Measurements from ENCODE around the gene PLXND1. TPM values are rescaled to one million over a fixed set of nuclear protein-coding genes. Genes with fewer than 3 reads are reported as not detected.

Gene PLXND1
- total and polyA plus RNA-seq, 2 donors (not counting 1 experiment from before 2014, with no cell fraction given), result 89.6 to 109 TPM

DNA sequence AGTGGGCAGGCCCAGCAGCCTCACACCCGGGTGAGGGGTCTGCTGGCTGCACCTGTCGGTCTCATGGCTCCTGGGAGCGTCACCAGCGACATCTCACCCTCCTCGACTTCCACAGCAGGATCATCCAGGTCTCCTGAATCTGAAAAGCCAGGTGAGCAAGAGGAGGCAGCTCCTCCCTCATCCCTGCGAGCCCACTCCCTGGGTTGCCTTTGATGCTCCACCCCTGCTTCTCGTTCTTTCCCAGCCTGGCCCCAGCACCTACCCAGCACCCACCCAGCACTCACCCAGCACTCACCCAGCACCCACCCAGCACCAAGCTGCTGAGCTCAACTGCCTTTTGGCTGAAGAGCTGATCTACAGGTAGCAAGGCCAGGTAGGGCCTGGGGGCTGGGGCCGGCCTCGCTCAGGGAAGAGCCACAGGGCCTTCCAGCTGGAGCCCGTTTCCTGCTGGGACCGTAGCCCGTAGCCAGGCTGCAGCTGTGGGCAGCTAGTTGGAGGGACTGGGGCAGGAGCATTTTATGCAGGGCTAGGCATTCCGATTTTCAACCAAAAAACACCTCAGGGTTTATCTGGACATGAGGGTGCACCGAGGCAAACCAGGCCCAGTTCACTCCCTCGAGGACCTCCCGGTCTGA, 63.2 kb downstream of the PLXND1 start, which contains the start of gene H1-8:
Gene H1-8, plus strand, starts transcription at position 20 of the 635 bp plus-strand sequence. Its CDS starts 44 bp downstream, at position 64.
- Histone ChIP-seq H3K79me2 (ENCODE audit: control insufficient read depth, insufficient read depth, low read length) (no peaks in the 10 kb centered on the region), H3K4me1 (ENCODE audit: control insufficient read depth, extremely low read depth, insufficient read depth, low read length) (no peaks in the 10 kb centered on the region), H3K4me2 (ENCODE audit: extremely low read depth, insufficient read depth, low read length) (no peak within 1 kb of the TSS), H2AFZ (ENCODE audit: low read length) (no peak within 1 kb of the TSS), H3K9me3 (ENCODE audit: control insufficient read depth, insufficient read depth, low read depth, low read length) (no peaks in the 10 kb centered on the region), H3K36me3 (ENCODE audit: control insufficient read depth, insufficient read depth, low read length) (no peaks in the 10 kb centered on the region), H3K27ac (ENCODE audit: insufficient read depth, low read length) (no peak within 1 kb of the TSS), H3K9ac (ENCODE audit: insufficient read depth, low read length) (no peak within 1 kb of the TSS), H3K4me3 (replicated peaks in 1 of 4; ENCODE audit: control extremely low read depth in 1 of 4, insufficient read depth in 1 of 4, low read depth in 3 of 4, low read length in 4 of 4) (no peak within 1 kb of the TSS), H4K20me1 (ENCODE audit: control insufficient read depth, extremely low read depth, insufficient read depth, low read length) (no peaks in the 10 kb centered on the region), H3K27me3 (ENCODE audit: control insufficient read depth, insufficient read depth, low read length) (no peaks in the 10 kb centered on the region)
- DNase-seq (ENCODE audit: low read depth in 2 of 2), result no peak
- TF ChIP-seq, protein P1, sequence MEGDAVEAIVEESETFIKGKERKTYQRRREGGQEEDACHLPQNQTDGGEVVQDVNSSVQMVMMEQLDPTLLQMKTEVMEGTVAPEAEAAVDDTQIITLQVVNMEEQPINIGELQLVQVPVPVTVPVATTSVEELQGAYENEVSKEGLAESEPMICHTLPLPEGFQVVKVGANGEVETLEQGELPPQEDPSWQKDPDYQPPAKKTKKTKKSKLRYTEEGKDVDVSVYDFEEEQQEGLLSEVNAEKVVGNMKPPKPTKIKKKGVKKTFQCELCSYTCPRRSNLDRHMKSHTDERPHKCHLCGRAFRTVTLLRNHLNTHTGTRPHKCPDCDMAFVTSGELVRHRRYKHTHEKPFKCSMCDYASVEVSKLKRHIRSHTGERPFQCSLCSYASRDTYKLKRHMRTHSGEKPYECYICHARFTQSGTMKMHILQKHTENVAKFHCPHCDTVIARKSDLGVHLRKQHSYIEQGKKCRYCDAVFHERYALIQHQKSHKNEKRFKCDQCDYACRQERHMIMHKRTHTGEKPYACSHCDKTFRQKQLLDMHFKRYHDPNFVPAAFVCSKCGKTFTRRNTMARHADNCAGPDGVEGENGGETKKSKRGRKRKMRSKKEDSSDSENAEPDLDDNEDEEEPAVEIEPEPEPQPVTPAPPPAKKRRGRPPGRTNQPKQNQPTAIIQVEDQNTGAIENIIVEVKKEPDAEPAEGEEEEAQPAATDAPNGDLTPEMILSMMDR (conservative IDR thresholded peaks at IDR 0.05 in 1 of 2, IDR thresholded peaks at IDR 0.05 in 1 of 2; ENCODE audit: low read depth in 1 of 2, low read length in 2 of 2), result no peak
- no peak for TF ChIP-seq EZH2 (IDR thresholded peaks at IDR 0.05; ENCODE audit: low read length, missing control alignments)

GRCh38 chr3:129542747-129543146, 63.7 kb downstream of the PLXND1 start:
- DNase-seq (ENCODE audit: low read depth in 2 of 2), result no peak
- Histone ChIP-seq H2AFZ (ENCODE audit: low read length) (no peak overlapping the region), H3K4me1 (ENCODE audit: control insufficient read depth, extremely low read depth, insufficient read depth, low read length) (no peaks in the 10 kb centered on the region), H4K20me1 (ENCODE audit: control insufficient read depth, extremely low read depth, insufficient read depth, low read length) (no peaks in the 10 kb centered on the region), H3K36me3 (ENCODE audit: control insufficient read depth, insufficient read depth, low read length) (no peaks in the 10 kb centered on the region), H3K27ac (ENCODE audit: insufficient read depth, low read length) (no peak overlapping the region), H3K27me3 (ENCODE audit: control insufficient read depth, insufficient read depth, low read length) (no peaks in the 10 kb centered on the region), H3K79me2 (ENCODE audit: control insufficient read depth, insufficient read depth, low read length) (no peaks in the 10 kb centered on the region), H3K9me3 (ENCODE audit: control insufficient read depth, insufficient read depth, low read depth, low read length) (no peaks in the 10 kb centered on the region), H3K4me3 (replicated peaks in 1 of 4; ENCODE audit: control extremely low read depth in 1 of 4, insufficient read depth in 1 of 4, low read depth in 3 of 4, low read length in 4 of 4) (no peak overlapping the region), H3K9ac (ENCODE audit: insufficient read depth, low read length) (no peak overlapping the region), H3K4me2 (ENCODE audit: extremely low read depth, insufficient read depth, low read length) (no peak overlapping the region)
- TF ChIP-seq, protein P1 (conservative IDR thresholded peaks at IDR 0.05 in 1 of 2, IDR thresholded peaks at IDR 0.05 in 1 of 2; ENCODE audit: low read depth in 1 of 2, low read length in 2 of 2), result no peak
- TF ChIP-seq EZH2 (IDR thresholded peaks at IDR 0.05; ENCODE audit: low read length, missing control alignments), result no peak

- no peak for TF ChIP-seq EZH2 (IDR thresholded peaks at IDR 0.05; ENCODE audit: low read length, missing control alignments)
- TF ChIP-seq, protein P1 (conservative IDR thresholded peaks at IDR 0.05 in 1 of 2, IDR thresholded peaks at IDR 0.05 in 1 of 2; ENCODE audit: low read depth in 1 of 2, low read length in 2 of 2), result no peak
- H3K9me3 ChIP-seq (ENCODE audit: control insufficient read depth, insufficient read depth, low read depth, low read length), result no peaks in the 10 kb centered on the region
- DNase-seq (ENCODE audit: low read depth in 2 of 2), result no peak
- no peak overlapping the region for H3K9ac ChIP-seq (ENCODE audit: insufficient read depth, low read length)
- H4K20me1 ChIP-seq (ENCODE audit: control insufficient read depth, extremely low read depth, insufficient read depth, low read length), result no peaks in the 10 kb centered on the region
- no peak overlapping the region for H3K4me2 ChIP-seq (ENCODE audit: extremely low read depth, insufficient read depth, low read length)
- H3K4me3 ChIP-seq (replicated peaks in 1 of 4; ENCODE audit: control extremely low read depth in 1 of 4, insufficient read depth in 1 of 4, low read depth in 3 of 4, low read length in 4 of 4), result no peak overlapping the region
- H3K36me3 ChIP-seq (ENCODE audit: control insufficient read depth, insufficient read depth, low read length), result no peaks in the 10 kb centered on the region
- no peaks in the 10 kb centered on the region for H3K27me3 ChIP-seq (ENCODE audit: control insufficient read depth, insufficient read depth, low read length)
- no peak overlapping the region for H3K27ac ChIP-seq (ENCODE audit: insufficient read depth, low read length)
- H2AFZ ChIP-seq (ENCODE audit: low read length), result no peak overlapping the region
- H3K79me2 ChIP-seq (ENCODE audit: control insufficient read depth, insufficient read depth, low read length), result no peaks in the 10 kb centered on the region
- H3K4me1 ChIP-seq (ENCODE audit: control insufficient read depth, extremely low read depth, insufficient read depth, low read length), result no peaks in the 10 kb centered on the region
Observed at GRCh38 chr3:129540776-129541516, 65.5 kb downstream of the PLXND1 start.

Measured in fibroblast of lung (primary cell).